Measurements from ENCODE around the gene KRT24. TPM values are rescaled to one million over a fixed set of nuclear protein-coding genes. Genes with fewer than 3 reads are reported as not detected.

KRT24 gene
- total RNA-seq, 1 experiment from 2014 or later, result not detected

GRCh38 chr17:40659911-40660310 lies 43.6 kb downstream of the KRT24 start:
- CTCF ChIA-PET, result interaction anchor here (0.6 to 1.0 kb wide), 3 partner anchors 13 to 144 kb away, joined by 3 to 5 read pairs (median 4); no protein-coding TSS in a partner anchor
- no TSS peak for BruUV-seq (replicated peaks)
- Mint-ChIP-seq H3K27me3 (ENCODE audit: insufficient read depth, unreplicated experiment) (no peaks in the 10 kb centered on the region), H3K4me1 (ENCODE audit: insufficient read depth, unreplicated experiment) (peaks cover 2% of the 10 kb centered on the region), H3K27ac (ENCODE audit: low read depth, unreplicated experiment) (no peak overlapping the region), H3K4me3 (ENCODE audit: unreplicated experiment) (no peak overlapping the region), H3K36me3 (ENCODE audit: insufficient read depth, unreplicated experiment) (no peaks in the 10 kb centered on the region), H3K9me3 (ENCODE audit: unreplicated experiment) (no peaks in the 10 kb centered on the region)
- DNase-seq (ENCODE audit: unreplicated experiment), result no peak
- POLR2A ChIA-PET, result interaction anchor here (0.7 kb wide), 2 partner anchors 9 to 18 kb away, joined by 3 to 4 read pairs; no protein-coding TSS in a partner anchor
- TF ChIP-seq, protein P1, sequence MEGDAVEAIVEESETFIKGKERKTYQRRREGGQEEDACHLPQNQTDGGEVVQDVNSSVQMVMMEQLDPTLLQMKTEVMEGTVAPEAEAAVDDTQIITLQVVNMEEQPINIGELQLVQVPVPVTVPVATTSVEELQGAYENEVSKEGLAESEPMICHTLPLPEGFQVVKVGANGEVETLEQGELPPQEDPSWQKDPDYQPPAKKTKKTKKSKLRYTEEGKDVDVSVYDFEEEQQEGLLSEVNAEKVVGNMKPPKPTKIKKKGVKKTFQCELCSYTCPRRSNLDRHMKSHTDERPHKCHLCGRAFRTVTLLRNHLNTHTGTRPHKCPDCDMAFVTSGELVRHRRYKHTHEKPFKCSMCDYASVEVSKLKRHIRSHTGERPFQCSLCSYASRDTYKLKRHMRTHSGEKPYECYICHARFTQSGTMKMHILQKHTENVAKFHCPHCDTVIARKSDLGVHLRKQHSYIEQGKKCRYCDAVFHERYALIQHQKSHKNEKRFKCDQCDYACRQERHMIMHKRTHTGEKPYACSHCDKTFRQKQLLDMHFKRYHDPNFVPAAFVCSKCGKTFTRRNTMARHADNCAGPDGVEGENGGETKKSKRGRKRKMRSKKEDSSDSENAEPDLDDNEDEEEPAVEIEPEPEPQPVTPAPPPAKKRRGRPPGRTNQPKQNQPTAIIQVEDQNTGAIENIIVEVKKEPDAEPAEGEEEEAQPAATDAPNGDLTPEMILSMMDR (IDR thresholded peaks at IDR 0.05; ENCODE audit: unreplicated experiment), result no peak
- intact Hi-C loops (cut with micrococcal nuclease), result no loop called here

GRCh38 chr17:40658396-40658795 lies 45.2 kb downstream of the KRT24 start:
- CTCF ChIA-PET, result no interaction called here
- TF ChIP-seq, protein P1 (IDR thresholded peaks at IDR 0.05; ENCODE audit: unreplicated experiment), result no peak
- no TSS peak for BruUV-seq (replicated peaks)
- Mint-ChIP-seq H3K4me1 (ENCODE audit: insufficient read depth, unreplicated experiment) (peaks cover 3% of the 10 kb centered on the region), H3K27ac (ENCODE audit: low read depth, unreplicated experiment) (no peak overlapping the region), H3K27me3 (ENCODE audit: insufficient read depth, unreplicated experiment) (no peaks in the 10 kb centered on the region), H3K9me3 (ENCODE audit: unreplicated experiment) (no peaks in the 10 kb centered on the region), H3K4me3 (ENCODE audit: unreplicated experiment) (no peak overlapping the region), H3K36me3 (ENCODE audit: insufficient read depth, unreplicated experiment) (no peaks in the 10 kb centered on the region)
- intact Hi-C loops (cut with micrococcal nuclease), result no loop called here
- DNase-seq (ENCODE audit: unreplicated experiment), result no peak
- POLR2A ChIA-PET, result no interaction called here

GRCh38 chr17:40651939-40652338 lies 51.6 kb downstream of the KRT24 start:
- Mint-ChIP-seq H3K4me3 (ENCODE audit: unreplicated experiment) (no peak overlapping the region), H3K27ac (ENCODE audit: low read depth, unreplicated experiment) (no peak overlapping the region), H3K27me3 (ENCODE audit: insufficient read depth, unreplicated experiment) (no peaks in the 10 kb centered on the region), H3K4me1 (ENCODE audit: insufficient read depth, unreplicated experiment) (peaks cover 13% of the 10 kb centered on the region), H3K36me3 (ENCODE audit: insufficient read depth, unreplicated experiment) (no peaks in the 10 kb centered on the region), H3K9me3 (ENCODE audit: unreplicated experiment) (no peaks in the 10 kb centered on the region)
- DNase-seq (ENCODE audit: unreplicated experiment), result no peak
- BruUV-seq (replicated peaks), result no TSS peak
- POLR2A ChIA-PET, result interaction anchor here (0.9 to 1.0 kb wide), 2 partner anchors 13 to 69 kb away, joined by 3 read pairs; partner anchors contain the start of gene KRT222
- TF ChIP-seq, protein P1 (IDR thresholded peaks at IDR 0.05; ENCODE audit: unreplicated experiment), result no peak
- CTCF ChIA-PET, result interaction anchor here (0.9 kb wide), 1 partner anchor 32 kb away, joined by 3 read pairs; no protein-coding TSS in a partner anchor
- intact Hi-C loops (cut with micrococcal nuclease), result no loop called here

DNA sequence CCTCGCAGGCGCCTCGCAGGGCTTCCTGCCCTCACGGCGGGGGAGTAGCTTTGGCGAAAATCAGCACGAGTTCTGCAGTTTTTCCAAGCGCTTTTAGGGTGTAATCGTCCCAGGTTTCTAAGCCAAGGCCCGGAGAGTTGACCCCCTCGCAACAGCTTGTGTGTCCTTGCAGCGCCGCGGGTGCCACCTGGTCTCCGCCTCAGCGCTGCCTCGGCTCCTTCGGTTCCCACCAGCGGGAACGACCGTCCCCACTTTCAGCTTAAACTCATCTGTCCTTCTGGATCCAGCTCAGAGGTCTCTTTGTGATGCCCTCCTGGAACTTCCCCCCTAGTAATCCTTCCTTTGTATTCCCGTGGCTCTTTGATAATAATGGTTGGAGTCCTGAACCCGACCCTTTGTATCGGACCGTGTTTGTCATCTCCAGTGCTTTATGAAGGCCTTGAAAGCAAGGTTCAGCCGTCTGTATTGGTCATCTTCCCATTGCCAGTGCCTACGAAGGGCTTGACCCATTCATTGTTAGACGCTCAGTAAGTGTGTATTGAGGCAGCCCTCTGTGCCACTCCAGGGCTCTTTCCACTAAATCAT lies 55.1 kb downstream of the KRT24 start:
- H3K36me3 Mint-ChIP-seq (ENCODE audit: insufficient read depth, unreplicated experiment), result peaks cover 20% of the 10 kb centered on the region
- H3K27me3 Mint-ChIP-seq (ENCODE audit: insufficient read depth, unreplicated experiment), result no peaks in the 10 kb centered on the region
- peak overlapping the region; percentile 85 for H3K4me3 Mint-ChIP-seq (ENCODE audit: unreplicated experiment)
- TF ChIP-seq, protein P1 (IDR thresholded peaks at IDR 0.05; ENCODE audit: unreplicated experiment), result no peak
- ChIA-PET POLR2A (interaction anchor here (0.6 to 4.5 kb wide), 16 partner anchors 14 to 1041 kb away, joined by 3 to 33 read pairs (median 6); partner anchors contain the start of gene TNS4), CTCF (interaction anchor here (0.6 to 0.7 kb wide), 2 partner anchors 9 to 79 kb away, joined by 3 to 4 read pairs; no protein-coding TSS in a partner anchor)
- intact Hi-C loops (cut with micrococcal nuclease), result no loop called here
- peak overlapping the region; percentile 100 for H3K27ac Mint-ChIP-seq (ENCODE audit: low read depth, unreplicated experiment)
- BruUV-seq (replicated peaks), result TSS peak; percentile 70
- H3K9me3 Mint-ChIP-seq (ENCODE audit: unreplicated experiment), result no peaks in the 10 kb centered on the region
- DNase-seq (ENCODE audit: unreplicated experiment), result no peak
- peaks cover 29% of the 10 kb centered on the region for H3K4me1 Mint-ChIP-seq (ENCODE audit: insufficient read depth, unreplicated experiment)

Other genes starting within 250 kb of the KRT24 start
- 387 and 522 TPM in 2 replicates for gene TNS4, start 202.1 kb downstream of the KRT24 start, total RNA-seq (2022)
- gene CCR7, start 138.3 kb downstream of the KRT24 start, total RNA-seq (2022), result not detected in 2 replicates
- 120 and 128 TPM in 2 replicates for gene SMARCE1, start 55.9 kb downstream of the KRT24 start, total RNA-seq (2022)
- gene KRT222, start 38.6 kb downstream of the KRT24 start, total RNA-seq (2022), result 0.37 and 0.49 TPM in 2 replicates
- not detected in 2 replicates for gene KRT25, start 51.6 kb upstream of the KRT24 start, total RNA-seq (2022)
- gene KRT26, start 68.4 kb upstream of the KRT24 start, total RNA-seq (2022), result not detected in 2 replicates
- not detected in 2 replicates for gene KRT27, start 78.8 kb upstream of the KRT24 start, total RNA-seq (2022)
- not detected in 2 replicates for gene KRT28, start 96.2 kb upstream of the KRT24 start, total RNA-seq (2022)
- gene KRT10, start 118.9 kb upstream of the KRT24 start, total RNA-seq (2022), result 95.5 and 116 TPM in 2 replicates
- not detected in 2 replicates for gene KRT12, start 163.5 kb upstream of the KRT24 start, total RNA-seq (2022)
- gene KRT20, start 181.5 kb upstream of the KRT24 start, total RNA-seq (2022), result not detected in 2 replicates
- gene KRT23, start 233.9 kb upstream of the KRT24 start, total RNA-seq (2022), result not detected in 2 replicates